HG03521 (cell line): ENCODE measurements around the gene ZFYVE19.

Experiments used
- ATAC-seq: cut with Tn5 transposase; IDR thresholded peaks from one replicate; pipeline ENCODE4 v1.9.1; 2021; ENCODE audit warnings: mild to moderate bottlenecking, moderate library complexity; ENCODE audit not compliant: unreplicated experiment

Gene ZFYVE19

DNA sequence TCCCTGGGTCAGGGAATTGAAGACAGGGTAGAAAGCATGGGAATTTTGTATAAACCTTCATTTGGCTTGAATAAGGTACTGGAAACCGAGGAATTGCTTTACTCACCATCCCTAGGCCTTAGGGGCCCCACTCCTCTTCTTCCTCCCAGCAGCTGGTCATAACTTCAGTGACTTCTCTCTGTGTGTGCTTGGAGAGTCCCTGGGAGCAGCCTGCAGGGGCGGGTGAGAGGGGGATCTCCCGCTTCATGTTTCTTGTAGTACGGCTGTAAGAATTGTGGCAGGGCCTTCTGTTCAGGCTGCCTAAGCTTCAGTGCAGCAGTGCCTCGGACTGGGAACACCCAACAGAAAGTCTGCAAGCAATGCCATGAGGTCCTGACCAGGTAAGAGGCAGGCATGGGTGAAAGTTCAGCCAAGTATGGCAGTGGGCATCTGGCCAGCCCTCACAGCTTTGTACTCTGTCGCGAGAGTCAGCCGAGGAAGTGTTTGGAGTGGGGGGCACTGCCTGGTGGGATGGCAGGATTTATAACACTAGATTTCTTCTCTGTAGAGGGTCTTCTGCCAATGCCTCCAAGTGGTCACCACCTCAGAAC, 2.1 kb downstream of the ZFYVE19 start:
- no peak for ATAC-seq

DNA sequence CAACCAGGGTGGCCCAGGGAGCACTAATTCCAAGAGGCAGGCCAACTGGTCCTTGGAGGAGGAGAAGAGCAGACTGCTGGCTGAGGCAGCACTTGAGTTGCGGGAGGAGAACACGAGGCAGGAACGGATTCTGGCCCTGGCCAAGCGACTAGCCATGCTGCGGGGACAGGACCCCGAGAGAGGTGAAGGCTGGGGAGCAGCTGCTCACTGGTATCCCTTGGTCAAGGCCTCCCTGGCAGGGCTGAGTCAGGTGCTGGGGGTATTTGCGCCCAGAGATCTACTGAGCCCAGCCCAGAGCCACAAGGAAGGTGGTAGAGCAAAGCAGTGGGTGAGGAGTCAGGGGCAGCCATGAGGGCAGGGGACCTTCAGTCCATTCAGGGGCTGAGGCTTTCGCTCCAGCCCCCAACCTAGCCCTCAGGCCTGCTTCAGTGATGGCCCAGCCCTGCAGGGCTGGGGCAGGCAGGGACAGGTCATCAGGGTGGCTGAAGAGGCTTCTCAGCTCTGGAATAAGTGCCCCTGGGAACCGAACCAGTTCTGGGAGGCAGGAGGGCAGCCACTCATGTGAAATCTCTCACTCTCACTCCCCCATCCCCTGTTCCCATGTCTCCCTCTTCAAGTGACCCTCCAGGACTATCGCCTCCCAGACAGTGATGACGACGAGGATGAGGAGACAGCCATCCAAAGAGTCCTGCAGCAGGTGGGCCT, 6.0 kb downstream of the ZFYVE19 start:
- no peak for ATAC-seq

DNA sequence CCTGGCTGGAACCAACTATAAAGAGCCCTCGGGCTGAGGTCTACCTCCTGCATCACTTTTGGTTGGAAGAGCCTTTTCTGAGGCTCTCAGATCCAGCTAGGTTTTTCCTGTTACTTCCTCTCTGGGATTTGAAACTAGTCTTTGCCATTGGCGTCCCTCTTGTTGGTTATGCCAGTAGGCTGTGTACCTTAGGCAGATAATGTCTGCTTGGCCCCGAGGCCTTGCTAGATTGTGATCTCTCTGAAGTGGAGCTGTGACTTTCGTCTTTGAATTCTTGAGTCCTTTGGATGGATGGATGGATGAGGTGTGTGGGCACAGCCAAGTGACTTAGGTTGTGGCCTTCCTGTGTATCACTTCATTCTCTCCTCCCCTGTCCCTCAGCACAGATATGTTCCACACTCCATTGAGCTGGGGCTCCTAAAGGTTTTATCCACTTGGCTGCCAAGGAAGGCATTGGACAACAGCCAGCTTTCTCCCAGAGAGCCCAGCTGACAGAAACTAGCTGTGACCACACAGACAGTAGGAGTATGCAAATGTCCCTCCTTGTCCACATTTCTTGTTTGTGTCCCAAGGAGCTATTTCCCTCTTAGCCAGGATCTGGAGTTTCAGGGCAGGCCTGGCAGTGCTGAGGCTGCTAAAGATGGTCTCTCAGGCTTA, 8.3 kb downstream of the ZFYVE19 start:
- no peak for ATAC-seq

DNA sequence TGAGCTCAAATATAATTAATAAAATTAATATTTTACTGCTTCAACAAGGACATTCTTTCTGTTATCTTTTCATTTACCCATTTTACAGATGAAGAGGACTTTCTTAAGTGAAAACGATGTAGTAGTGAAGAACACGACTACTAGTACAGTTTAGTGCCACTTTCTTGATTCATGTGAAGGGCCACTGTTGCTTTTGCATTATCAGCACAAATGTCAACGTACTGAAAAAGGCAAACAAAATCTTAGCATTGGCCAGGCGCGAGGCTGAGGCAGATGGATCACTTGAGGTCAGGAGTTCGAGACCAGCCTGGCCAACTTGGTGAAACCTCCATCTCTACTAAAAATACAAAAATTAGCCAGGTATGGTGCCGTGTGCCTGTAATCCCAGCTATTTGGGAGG, 12.2 kb downstream of the ZFYVE19 start:
- ATAC-seq = no peak

DNA sequence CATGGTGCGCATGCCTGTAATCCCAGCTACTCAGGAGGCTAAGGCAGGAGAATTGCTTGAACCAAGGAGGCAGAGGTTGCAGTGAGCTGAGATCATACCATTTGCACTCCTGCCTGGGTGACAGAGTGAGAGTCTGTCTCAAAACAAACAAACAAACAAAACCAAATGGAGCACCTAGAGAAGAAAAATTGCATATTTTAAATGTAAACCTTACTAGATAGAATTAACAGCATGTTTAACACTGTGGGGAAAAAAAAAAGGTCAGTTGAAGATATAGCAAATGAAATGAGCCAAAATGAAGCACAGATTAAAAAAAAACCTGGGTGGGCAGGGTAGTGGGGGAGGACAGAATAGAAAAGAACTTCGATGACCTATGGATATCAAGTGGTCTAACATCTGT, 14.3 kb downstream of the ZFYVE19 start:
- ATAC-seq = no peak

DNA sequence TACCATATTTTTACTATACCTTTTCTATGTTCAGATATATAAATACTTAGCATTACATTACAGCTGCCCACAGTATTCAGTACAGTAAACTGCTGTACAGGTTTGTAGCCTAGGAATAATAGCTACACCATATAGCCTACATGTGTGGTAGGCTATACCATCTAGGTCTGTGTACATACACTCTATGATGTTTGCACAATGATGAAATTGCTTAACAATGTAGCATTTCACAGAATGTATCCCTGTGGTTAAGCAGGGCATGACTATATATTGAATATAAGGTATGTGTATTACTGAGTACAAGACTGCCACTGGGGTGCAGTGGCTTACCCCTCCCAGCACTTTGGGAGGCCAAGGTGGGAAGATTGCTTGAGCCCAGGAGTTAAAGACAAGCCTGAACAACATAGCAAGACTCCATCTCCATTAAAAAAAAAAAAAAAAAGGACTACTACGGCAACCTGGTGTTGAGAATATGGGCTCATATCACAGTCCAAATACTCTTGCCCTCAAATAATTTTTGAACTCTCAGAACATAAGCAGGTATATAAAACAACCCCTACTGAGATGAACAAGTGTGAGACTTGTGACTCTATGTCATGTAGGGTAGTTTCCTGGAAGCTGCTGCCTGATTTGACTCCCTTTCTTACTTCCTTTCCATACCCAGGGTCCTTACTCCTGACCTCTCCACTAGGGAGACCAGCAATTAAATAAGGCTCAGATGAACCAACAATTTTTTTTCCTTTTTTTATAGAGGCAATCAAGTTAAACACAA, 16.9 kb downstream of the ZFYVE19 start:
- ATAC-seq = no peak

DNA sequence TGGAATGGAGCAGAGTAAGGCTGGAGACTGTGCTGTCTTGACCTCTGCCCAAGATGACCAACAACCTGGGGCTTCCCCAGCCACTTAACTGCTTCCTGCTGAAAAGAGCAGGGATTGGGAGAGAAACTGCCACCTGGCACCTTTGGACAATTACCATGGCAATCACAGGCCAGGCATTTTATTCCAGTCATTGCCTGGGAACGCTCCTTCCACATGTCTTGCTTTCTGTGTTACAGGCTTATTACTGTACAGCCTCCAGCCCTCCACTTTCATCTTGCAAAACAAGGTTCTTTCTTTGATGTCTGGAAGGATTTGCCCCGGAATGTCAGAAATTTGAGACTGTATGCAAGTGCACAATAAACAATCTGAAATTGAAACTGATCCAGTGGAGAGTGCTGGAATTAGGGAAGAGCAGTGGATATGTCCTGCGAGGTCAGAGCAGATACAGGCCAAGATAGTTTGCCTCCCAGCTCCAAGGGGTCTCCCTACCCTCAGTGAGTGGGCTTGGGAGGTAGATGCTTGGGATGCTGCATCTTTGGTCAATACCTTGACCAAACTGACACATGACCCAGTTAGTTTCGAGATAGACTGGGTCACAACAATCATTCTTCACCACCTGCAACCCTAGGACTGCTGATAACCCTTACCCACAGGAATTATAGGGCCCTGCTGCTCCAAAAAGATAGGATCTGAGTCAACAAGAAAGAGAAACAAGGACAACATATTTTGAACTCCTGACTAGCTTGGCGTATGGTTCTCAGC, 19.0 kb downstream of the ZFYVE19 start:
- ATAC-seq = no peak

DNA sequence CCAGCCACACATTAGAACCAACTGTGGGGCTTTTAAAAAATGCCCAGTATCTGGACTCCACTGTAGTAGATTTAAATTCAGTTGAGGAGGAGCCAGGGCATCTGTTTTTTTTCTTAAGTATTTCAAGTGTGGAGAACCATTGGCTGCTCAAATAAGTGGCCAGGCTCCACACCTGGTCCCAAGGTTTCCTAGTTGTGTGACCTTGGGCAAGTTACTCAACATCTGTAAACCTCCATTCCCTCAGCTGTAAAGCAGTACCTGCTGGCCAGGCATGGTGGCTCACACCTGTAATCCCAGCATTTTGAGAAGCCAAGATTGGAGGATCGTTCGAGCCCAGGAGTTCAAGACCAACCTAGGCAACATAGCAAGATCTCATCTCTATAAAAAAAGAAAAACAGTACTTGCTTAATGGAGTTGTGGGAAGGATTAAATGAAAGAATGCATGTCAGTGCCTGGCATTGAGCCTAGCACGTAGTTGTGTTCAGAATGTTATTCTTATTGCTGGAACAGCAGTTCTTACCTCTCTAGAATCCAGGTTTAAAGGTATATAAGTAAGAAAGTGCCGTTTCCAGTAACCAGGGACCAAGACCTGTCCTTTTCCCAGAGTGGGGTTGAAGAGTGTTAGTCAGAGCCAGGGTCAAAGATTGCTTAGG, 19.7 kb downstream of the ZFYVE19 start:
- no peak for ATAC-seq

DNA sequence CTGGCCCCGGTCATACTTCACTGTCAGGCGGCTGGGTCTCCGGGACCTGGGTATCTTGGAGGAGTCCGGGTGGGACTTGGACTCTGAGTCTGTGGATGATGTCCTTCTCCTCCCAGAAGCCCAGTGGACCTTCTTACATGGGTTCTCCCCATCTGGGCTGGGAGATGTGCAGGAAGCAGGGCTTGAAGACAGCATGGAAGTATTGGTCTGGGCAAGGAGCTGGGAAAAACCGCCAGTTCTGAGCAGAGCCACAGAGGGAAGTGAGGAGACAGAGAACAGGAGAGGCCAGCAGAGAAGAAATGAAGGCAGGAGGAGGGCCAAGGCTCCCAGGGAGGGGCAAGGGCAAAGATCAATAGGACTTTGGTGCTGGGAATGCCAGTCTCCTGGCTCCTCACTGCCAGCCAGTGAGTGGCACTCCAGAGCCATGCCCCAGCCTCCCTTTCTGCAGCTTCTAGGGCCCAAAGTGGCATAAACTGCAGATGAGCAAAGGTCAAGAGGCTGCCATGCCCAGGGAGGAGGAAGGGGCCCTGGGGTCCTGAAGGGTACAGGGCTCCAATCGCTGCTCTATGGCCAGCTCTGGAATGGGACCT, 21.7 kb downstream of the ZFYVE19 start, which contains the start of gene PPP1R14D:
PPP1R14D (minus strand) TSS at position 262 of the 590 bp plus-strand sequence; CDS start at position 195, 67 bp downstream.
- no peak for ATAC-seq

DNA sequence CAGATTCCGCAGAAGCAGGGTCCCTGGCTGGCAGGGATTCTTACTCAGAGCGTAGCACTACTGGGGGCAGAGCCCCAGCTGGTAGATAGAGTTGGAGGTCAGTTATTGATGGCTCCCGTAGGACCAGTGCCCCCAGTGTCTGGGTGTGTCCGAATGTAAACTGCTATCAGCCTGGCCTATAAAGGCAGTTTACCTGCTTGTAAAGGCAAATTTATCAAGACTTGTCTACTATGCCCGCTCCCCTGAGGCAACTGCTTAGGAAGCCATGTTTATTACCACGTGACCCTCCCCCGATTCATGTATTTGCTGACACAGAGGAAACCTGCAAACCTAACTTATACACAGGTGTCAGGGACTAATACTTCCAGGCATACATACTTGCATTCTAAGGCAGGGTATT, 22.2 kb downstream of the ZFYVE19 start:
- ATAC-seq = no peak

DNA sequence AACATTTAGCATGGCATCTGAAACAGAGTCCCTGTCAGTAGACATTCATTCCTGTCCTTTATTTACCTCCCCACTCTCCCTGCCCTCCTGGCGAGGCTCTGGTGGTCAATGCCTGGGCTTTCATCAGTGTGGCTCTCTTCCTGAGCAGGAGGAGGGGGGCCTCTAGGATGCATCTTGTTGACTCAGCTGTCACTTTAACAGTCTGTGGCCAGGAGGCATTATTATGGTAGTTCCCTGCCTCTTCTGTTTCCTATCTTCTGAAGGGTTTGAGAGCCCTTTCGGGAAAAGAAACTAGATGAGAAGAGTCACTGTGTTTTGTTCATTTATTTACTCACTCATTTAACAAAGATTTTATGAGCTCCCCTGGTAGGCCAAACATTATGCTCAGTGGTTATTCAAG, 24.0 kb downstream of the ZFYVE19 start:
- ATAC-seq = no peak

DNA sequence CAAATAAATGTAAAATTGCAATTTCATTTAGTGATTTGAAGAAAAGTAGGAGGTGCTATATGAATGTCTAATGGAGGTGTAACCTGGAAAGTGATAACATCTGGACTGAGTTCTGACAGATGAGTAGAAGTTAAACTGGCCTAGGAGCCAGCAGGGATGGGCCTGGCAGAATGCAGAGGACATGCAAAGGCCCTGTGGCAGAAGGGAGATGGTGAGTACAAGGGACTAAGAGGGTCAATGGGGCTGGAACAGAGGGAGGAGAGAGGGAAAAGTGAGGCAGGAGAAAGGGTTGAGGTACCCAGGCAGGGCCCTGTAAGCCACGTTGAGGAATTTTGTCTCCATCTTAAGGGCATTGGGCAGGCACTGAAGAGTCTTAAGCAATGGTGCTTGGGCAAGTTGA, 25.0 kb downstream of the ZFYVE19 start:
- no peak for ATAC-seq

DNA sequence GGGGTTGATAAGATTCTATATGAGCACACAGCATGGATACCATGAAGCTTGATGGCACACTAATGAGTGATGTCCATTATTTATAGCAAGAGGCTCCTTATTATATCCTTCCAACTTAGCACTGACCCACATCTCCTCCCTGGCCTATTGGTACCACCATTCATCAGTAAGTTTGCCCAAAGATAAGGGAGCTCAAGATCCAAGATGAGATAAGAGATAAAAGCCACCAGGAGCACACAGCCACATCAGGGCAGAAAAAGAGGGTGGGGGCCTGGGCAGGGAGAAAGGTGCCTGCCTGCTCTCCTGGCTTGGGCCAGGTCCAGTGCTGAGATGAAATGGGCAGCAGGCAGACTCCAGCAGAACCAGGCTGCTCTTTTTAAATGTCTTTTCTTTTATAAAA, 26.0 kb downstream of the ZFYVE19 start:
- no peak for ATAC-seq

DNA sequence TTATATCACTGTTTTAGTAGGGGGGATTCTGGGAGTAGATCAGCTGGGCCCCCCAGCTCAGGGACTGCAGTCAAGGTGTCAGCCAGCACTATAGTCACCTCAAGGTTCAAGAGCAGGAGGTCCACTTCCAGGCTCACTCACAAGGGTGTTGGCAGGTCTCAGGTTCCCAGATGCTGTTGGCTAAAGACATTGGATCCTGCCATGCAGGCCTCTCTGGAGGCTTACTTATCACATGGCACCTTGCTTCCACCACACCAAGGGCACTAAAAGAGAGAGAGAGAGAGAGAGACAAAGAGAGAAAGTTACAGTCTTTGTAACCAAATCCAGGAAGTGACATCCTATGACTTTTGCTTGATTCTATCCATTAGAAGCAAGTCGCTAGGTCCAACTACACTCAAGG, 29.1 kb downstream of the ZFYVE19 start:
- no peak for ATAC-seq

DNA sequence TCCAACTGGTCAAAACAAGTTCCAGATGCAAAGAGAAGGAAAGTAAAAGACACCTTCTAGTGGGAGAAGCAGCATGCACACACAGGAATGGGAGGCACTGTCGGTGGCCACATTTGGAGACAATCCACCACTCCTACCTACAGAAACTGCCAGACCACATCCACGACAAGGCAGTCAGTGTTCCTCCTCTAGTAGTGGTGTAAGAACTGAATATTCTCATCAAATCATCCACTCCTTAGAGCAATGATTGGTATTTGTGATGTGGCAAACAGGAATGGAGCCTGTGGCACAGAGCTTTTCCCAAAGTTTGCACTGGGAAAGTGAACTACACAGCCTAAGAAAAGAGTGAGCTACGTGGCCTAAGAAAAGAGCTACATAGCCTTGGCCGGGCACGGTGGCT, 31.9 kb downstream of the ZFYVE19 start:
- ATAC-seq = no peak

DNA sequence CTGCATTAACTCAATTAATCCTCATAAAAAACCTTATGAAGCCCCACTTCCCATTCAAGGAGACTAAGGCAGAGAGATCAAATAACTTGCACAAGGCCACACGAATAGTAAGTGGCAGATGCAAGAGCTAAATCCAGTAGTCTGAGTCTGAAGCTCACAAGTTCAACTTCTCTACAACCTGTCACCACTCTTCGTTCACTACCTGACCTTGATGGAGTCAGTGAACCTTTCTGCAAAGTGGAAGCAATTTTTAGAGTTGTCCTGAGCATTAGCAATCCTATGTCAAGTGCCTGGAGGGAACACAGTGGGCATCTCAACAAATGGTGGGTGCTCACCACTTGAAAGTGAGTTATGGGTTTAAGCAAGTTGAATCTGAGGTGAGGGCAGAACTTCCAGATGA, 34.9 kb downstream of the ZFYVE19 start:
- ATAC-seq = no peak

DNA sequence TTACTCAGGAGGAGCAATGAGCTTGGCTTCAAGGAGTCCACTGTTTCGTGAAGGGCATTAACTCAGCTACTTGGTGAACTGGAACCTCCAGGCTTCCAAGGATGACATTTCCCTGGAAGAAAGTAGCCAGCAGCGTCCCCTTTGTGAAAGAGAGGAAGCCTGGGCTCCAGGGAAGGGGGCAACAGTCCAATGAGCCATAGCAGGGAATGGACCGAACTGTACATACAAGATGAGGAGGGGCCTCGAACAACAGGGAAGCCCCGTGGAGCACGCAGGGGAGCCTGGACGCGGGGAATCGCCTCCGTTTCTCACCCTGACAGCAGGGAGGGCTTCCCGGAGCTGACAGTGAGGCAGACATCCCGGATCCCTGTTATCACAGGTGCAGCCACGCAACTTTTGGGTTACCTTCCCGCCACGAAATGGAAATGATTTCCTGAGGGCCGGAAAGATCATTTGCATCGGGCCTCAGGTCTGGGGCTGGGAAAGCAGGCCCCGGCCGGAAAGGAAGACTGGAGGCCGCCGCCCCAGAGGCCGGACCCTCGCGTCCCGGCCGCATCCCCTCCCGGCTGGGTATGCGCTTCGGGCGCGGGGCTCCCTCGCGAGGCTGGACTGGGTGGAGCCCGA, 36.5 kb downstream of the ZFYVE19 start:
- ATAC-seq = no peak

DNA sequence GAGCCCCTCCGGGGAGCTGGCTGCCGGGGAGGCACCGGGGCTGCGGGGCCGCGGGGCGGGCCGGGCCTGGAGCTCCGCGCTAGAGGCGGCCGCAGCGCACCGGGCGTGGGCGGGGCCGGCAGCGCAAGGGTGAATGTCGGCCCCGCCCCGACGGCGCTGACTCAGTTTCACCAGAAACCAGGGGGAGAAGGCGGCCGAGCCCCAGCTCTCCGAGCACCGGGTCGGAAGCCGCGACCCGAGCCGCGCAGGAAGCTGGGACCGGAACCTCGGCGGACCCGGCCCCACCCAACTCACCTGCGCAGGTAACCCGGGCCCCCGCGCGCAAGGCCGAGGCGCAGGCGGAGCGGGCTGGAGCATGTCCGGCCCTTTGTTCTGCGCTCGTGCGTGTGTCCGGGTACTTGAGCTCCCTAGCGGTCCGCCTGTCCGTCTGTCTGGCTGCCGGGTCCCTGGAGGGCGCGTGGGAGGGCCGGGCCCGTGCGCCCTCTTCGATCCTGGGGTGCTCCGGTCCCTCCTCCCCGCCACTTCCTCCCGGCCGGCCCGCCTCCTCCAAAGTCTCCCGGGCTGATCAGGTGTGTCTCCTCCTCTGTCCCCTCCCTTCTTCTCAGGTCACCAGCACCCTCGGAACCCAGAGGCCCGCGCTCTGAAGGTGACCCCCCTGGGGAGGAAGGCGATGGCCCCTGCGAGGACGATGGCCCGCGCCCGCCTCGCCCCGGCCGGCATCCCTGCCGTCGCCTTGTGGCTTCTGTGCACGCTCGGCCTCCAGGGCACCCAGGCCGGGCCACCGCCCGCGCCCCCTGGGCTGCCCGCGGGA, 37.2 kb downstream of the ZFYVE19 start, which contains the start of gene SPINT1:
SPINT1 (plus strand) TSS at position 164 of the 811 bp plus-strand sequence; CDS start at position 671, 507 bp downstream.
- no peak for ATAC-seq

DNA sequence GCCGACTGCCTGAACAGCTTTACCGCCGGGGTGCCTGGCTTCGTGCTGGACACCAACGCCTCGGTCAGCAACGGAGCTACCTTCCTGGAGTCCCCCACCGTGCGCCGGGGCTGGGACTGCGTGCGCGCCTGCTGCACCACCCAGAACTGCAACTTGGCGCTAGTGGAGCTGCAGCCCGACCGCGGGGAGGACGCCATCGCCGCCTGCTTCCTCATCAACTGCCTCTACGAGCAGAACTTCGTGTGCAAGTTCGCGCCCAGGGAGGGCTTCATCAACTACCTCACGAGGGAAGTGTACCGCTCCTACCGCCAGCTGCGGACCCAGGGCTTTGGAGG, 37.8 kb downstream of the ZFYVE19 start:
- ATAC-seq = no peak
